Measurements from ENCODE around the gene CKAP4. TPM values are rescaled to one million over a fixed set of nuclear protein-coding genes. Genes with fewer than 3 reads are reported as not detected.

The CKAP4 gene
- total RNA-seq, 2 experiments from 2014 or later: 14.7 to 15.7 TPM

- H3K9me3 ChIP-seq (ENCODE audit: control insufficient read depth in 1 of 2, insufficient read depth in 1 of 2, low read length in 2 of 2): no peaks in the 10 kb centered on the region
- no peak for DNase-seq
- no peak for TF ChIP-seq CTCF (IDR thresholded peaks at IDR 0.05)
- H3K36me3 Mint-ChIP-seq (ENCODE audit: low read depth): no peaks in the 10 kb centered on the region
- H3K4me3 Mint-ChIP-seq: no peak overlapping the region
- no peaks in the 10 kb centered on the region for H3K36me3 ChIP-seq (ENCODE audit: insufficient read depth, low read length)
- no peak overlapping the region for H3K27ac ChIP-seq (ENCODE audit: low read depth in 1 of 2, low read length in 2 of 2)
- POLR2A ChIA-PET: no interaction called here
- H3K27ac Mint-ChIP-seq: no peak overlapping the region
- no peaks in the 10 kb centered on the region for H3K4me1 ChIP-seq (ENCODE audit: insufficient read depth, low read length)
- peaks cover 3 to 8% of the 10 kb centered on the region in 2 experiments for H3K27me3 ChIP-seq (ENCODE audit: control insufficient read depth in 1 of 2, insufficient read depth in 2 of 2, low read length in 2 of 2)
- intact Hi-C loops (cut with DNase I, micrococcal nuclease): no loop called here
- CTCF ChIA-PET: no interaction called here
- ATAC-seq (ENCODE audit: poor library complexity): no peak
- H3K9me3 Mint-ChIP-seq: no peaks in the 10 kb centered on the region
- H3K4me3 ChIP-seq (ENCODE audit: low read length): no peak overlapping the region
- peaks cover 37% of the 10 kb centered on the region for H3K27me3 Mint-ChIP-seq
- H3K4me1 Mint-ChIP-seq (ENCODE audit: low read depth): no peaks in the 10 kb centered on the region
These were observed 54.2 kb downstream of the CKAP4 start for GRCh38 chr12:106193394-106194215.

DNA sequence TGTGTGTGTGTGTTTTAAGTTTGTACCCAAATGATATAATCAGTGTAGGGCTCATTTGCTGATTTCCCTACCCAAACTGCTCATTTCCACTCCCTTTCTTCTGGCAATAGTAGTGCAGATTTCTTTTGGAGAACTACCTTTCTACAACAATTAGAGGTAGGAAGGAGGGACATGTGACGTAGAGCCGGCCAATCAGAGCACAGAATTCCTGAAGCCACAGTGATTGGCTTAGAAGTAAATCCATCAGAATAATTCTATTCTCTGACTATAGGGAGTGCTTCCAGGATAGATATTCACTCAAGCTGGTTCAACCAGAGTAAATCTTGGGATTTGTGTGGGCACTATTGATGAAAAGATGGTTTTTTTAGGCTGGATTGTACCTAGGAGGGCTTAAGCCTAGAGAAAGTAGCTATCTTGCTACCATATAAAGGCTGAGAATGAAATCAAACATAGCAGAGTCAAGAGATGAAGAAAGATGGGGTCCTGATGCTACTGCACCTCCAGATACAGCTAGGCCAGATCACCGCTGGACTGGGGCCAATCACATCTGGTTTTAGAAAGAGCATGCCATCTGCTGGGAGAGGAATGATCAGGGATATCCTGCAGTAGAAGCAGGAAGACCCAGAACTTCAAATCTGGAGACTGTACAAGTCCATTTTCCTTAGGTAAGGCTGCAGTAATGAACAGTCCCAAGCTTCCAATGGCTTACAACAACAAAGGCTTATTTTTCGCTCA lies 55.0 kb downstream of the CKAP4 start:
- Mint-ChIP-seq H3K4me1 (ENCODE audit: low read depth) (no peaks in the 10 kb centered on the region), H3K27me3 (peaks cover 35% of the 10 kb centered on the region), H3K4me3 (no peak overlapping the region), H3K27ac (no peak overlapping the region), H3K9me3 (no peaks in the 10 kb centered on the region), H3K36me3 (ENCODE audit: low read depth) (no peaks in the 10 kb centered on the region)
- CTCF ChIA-PET: no interaction called here
- H3K9me3 ChIP-seq (ENCODE audit: control insufficient read depth in 1 of 2, insufficient read depth in 1 of 2, low read length in 2 of 2): no peaks in the 10 kb centered on the region
- POLR2A ChIA-PET: no interaction called here
- no peak overlapping the region for H3K27ac ChIP-seq (ENCODE audit: low read depth in 1 of 2, low read length in 2 of 2)
- H3K4me1 ChIP-seq (ENCODE audit: insufficient read depth, low read length): no peaks in the 10 kb centered on the region
- intact Hi-C loops (cut with DNase I, micrococcal nuclease): no loop called here
- ATAC-seq (ENCODE audit: poor library complexity): no peak
- H3K4me3 ChIP-seq (ENCODE audit: low read length): no peak overlapping the region
- peaks cover 7 to 9% of the 10 kb centered on the region in 2 experiments for H3K27me3 ChIP-seq (ENCODE audit: control insufficient read depth in 1 of 2, insufficient read depth in 2 of 2, low read length in 2 of 2)
- TF ChIP-seq CTCF (IDR thresholded peaks at IDR 0.05): no peak
- no peak for DNase-seq
- H3K36me3 ChIP-seq (ENCODE audit: insufficient read depth, low read length): no peaks in the 10 kb centered on the region

- no peak overlapping the region for H3K4me3 ChIP-seq (ENCODE audit: low read length)
- H3K27me3 ChIP-seq (ENCODE audit: control insufficient read depth in 1 of 2, insufficient read depth in 2 of 2, low read length in 2 of 2): peaks cover 9 to 16% of the 10 kb centered on the region in 2 experiments
- DNase-seq (no peak), ATAC-seq (ENCODE audit: poor library complexity) (no peak)
- POLR2A ChIA-PET: no interaction called here
- H3K27ac Mint-ChIP-seq: no peak overlapping the region
- H3K36me3 Mint-ChIP-seq (ENCODE audit: low read depth): no peaks in the 10 kb centered on the region
- no peaks in the 10 kb centered on the region for H3K4me1 Mint-ChIP-seq (ENCODE audit: low read depth)
- no peaks in the 10 kb centered on the region for H3K9me3 Mint-ChIP-seq
- H3K9me3 ChIP-seq (ENCODE audit: control insufficient read depth in 1 of 2, insufficient read depth in 1 of 2, low read length in 2 of 2): no peaks in the 10 kb centered on the region
- H3K36me3 ChIP-seq (ENCODE audit: insufficient read depth, low read length): no peaks in the 10 kb centered on the region
- no peaks in the 10 kb centered on the region for H3K4me1 ChIP-seq (ENCODE audit: insufficient read depth, low read length)
- H3K27ac ChIP-seq (ENCODE audit: low read depth in 1 of 2, low read length in 2 of 2): no peak overlapping the region
- no peak for TF ChIP-seq CTCF (IDR thresholded peaks at IDR 0.05)
- intact Hi-C loops (cut with DNase I, micrococcal nuclease): no loop called here
- CTCF ChIA-PET: no interaction called here
- no peak overlapping the region for H3K4me3 Mint-ChIP-seq
- H3K27me3 Mint-ChIP-seq: peaks cover 38% of the 10 kb centered on the region
These were observed 57.2 kb downstream of the CKAP4 start for GRCh38 chr12:106190581-106190980.

Measured in CD4-positive, alpha-beta T cell (primary cell).